NT2/D1 (cell line): ENCODE results near the gene P2RX7.

Experiments
- SUZ12 ChIP-seq: IDR thresholded peaks from 2 replicates; pipeline ENCODE4 v1.6.1; 2011; ENCODE audit not compliant: insufficient read length, insufficient read depth; ENCODE audit errors: extremely low read depth
- YY1 ChIP-seq: IDR thresholded peaks from 2 replicates; pipeline ENCODE4 v1.6.1; 2011; ENCODE audit not compliant: insufficient read length, insufficient read depth
- ZNF274 ChIP-seq: IDR thresholded peaks from 2 replicates; pipeline ENCODE4 v1.6.1; 2011; ENCODE audit warnings: mild to moderate bottlenecking, low read depth, low read length

GRCh38 chr12:121117226-121117777 lies 15.4 kb upstream of the P2RX7 start:
- TF ChIP-seq ZNF274 = no peak
- no peak for TF ChIP-seq YY1
- no peak for TF ChIP-seq SUZ12
